Measurements from ENCODE around the gene AMPH. TPM values are rescaled to one million over a fixed set of nuclear protein-coding genes. Genes with fewer than 3 reads are reported as not detected.
A peak's percentile ranks its signal among the peaks of the same experiment; 100 is the strongest.
"Not testable (repeated sequence)": the region's sequence is repeated elsewhere in the genome, so short reads cannot be mapped to it uniquely, and the experiment has no call there.

The AMPH gene
- total RNA-seq, 4 donors from 2014 or later, result 1.9 to 8.9 (median 4.6) TPM

- H3K4me3 ChIP-seq (replicated peaks in 1 of 3); H3K9me3 ChIP-seq; H3K27ac ChIP-seq; H3K4me1 ChIP-seq; H3K36me3 ChIP-seq; intact Hi-C loops (cut with DNase I); H3K27me3 ChIP-seq: not testable (repeated sequence)
- peak in 3 of 6 experiments; percentile 15 to 37 (median 34) for TF ChIP-seq CTCF (IDR thresholded peaks at IDR 0.05)
- peak; percentile 41 for DNase-seq
- WGBS, 2 donors, result 11 to 43% methylated on average over 1 to 5 of the region's 5 CpGs
These were observed 272.0 kb downstream of the AMPH start for GRCh38 chr7:38359071-38359601.

- H3K4me3 ChIP-seq (replicated peaks in 1 of 3); H3K27me3 ChIP-seq; H3K36me3 ChIP-seq; intact Hi-C loops (cut with DNase I); H3K9me3 ChIP-seq; H3K27ac ChIP-seq; H3K4me1 ChIP-seq: not testable (repeated sequence)
- 89% methylated on average over 6 of the region's 6 CpGs for WGBS, 2 donors
- peak in 1 of 2 donors; percentile 26 for DNase-seq
These were observed 272.8 kb downstream of the AMPH start for GRCh38 chr7:38358273-38358831.

- not testable (repeated sequence) for H3K27ac ChIP-seq
- TF ChIP-seq CTCF (IDR thresholded peaks at IDR 0.05), result peak in 3 of 6 experiments; percentile 20 to 44 (median 25)
- 60 to 79% methylated on average over 2 to 6 of the region's 8 CpGs for WGBS, 2 donors
These were observed 276.8 kb downstream of the AMPH start for GRCh38 chr7:38354271-38354851.

GRCh38 chr7:38353431-38353881, 277.7 kb downstream of the AMPH start:
- H3K9me3 ChIP-seq; H3K4me1 ChIP-seq; H3K36me3 ChIP-seq; DNase-seq; H3K4me3 ChIP-seq (replicated peaks in 1 of 3); H3K27ac ChIP-seq; intact Hi-C loops (cut with DNase I); H3K27me3 ChIP-seq: not testable (repeated sequence)
- 74 to 93% methylated on average over 4 to 7 of the region's 7 CpGs for WGBS, 2 donors

More at GRCh38 chr7:38354271-38354851, 276.8 kb downstream of the AMPH start:
- H3K36me3 ChIP-seq; H3K4me3 ChIP-seq (replicated peaks in 1 of 3); H3K9me3 ChIP-seq; H3K4me1 ChIP-seq; H3K27me3 ChIP-seq; intact Hi-C loops (cut with DNase I): not testable (repeated sequence)
- peak; percentile 43 to 46 for DNase-seq

- Histone ChIP-seq H3K27me3 (no peaks in the 10 kb centered on the region), H3K9me3 (no peaks in the 10 kb centered on the region), H3K4me1 (no peaks in the 10 kb centered on the region), H3K27ac (no peak overlapping the region), H3K36me3 (no peaks in the 10 kb centered on the region), H3K4me3 (replicated peaks in 1 of 3) (no peak overlapping the region)
- 88 to 93% methylated on average over 4 of the region's 4 CpGs for WGBS, 2 donors
- no peak for DNase-seq
- intact Hi-C loops (cut with DNase I), result no loop called here
- TF ChIP-seq POLR2A (IDR thresholded peaks at IDR 0.05) (no peak), CTCF (IDR thresholded peaks at IDR 0.05) (no peak)
These were observed 279.6 kb downstream of the AMPH start for GRCh38 chr7:38351601-38352000.

- DNase-seq; H3K27ac ChIP-seq; H3K4me3 ChIP-seq (replicated peaks in 1 of 3); H3K9me3 ChIP-seq; H3K27me3 ChIP-seq; intact Hi-C loops (cut with DNase I); H3K36me3 ChIP-seq; H3K4me1 ChIP-seq: not testable (repeated sequence)
- WGBS, 2 donors, result 65 to 73% methylated on average over 3 of the region's 3 CpGs
These were observed 280.4 kb downstream of the AMPH start for GRCh38 chr7:38350777-38351176.

GRCh38 chr7:38349869-38350583, 281.1 kb downstream of the AMPH start:
- H3K9me3 ChIP-seq; H3K4me1 ChIP-seq; H3K4me3 ChIP-seq (replicated peaks in 1 of 3); intact Hi-C loops (cut with DNase I); H3K27me3 ChIP-seq; DNase-seq; H3K27ac ChIP-seq; H3K36me3 ChIP-seq: not testable (repeated sequence)
- 60 to 73% methylated on average over 3 to 6 of the region's 6 CpGs for WGBS, 2 donors

GRCh38 chr7:38349126-38349795, 281.9 kb downstream of the AMPH start:
- WGBS, 2 donors, result 83 to 88% methylated on average over 8 to 9 of the region's 9 CpGs
- H3K27ac ChIP-seq, result peak overlapping the region in 1 of 3 donors; percentile 30
- H3K4me1 ChIP-seq; H3K9me3 ChIP-seq; DNase-seq; H3K27me3 ChIP-seq; H3K4me3 ChIP-seq (replicated peaks in 1 of 3); H3K36me3 ChIP-seq; intact Hi-C loops (cut with DNase I): not testable (repeated sequence)

All from thyroid gland (tissue), 4 donors.